Stomach (tissue), 4 donors: Measurements from ENCODE around the gene LRRC10.

Experiments
- EP300 ChIP-seq: sonication (generic); formaldehyde crosslinking; IDR thresholded peaks from one replicate; pipeline ENCODE4 v1.6.1; 2017; ENCODE audit warnings: antibody characterized with exemption
- POLR2A ChIP-seq, 4 donors: fragments of 450-650 bp; IDR thresholded peaks; one replicate each; pipeline ENCODE4 v1.6.1; 2016; ENCODE audit warnings: antibody characterized with exemption in 4 of 4, control low read depth in 2 of 4, mild to moderate bottlenecking in 1 of 4, moderate library complexity in 1 of 4
- POLR2AphosphoS5 ChIP-seq, 3 donors: sonication (generic); formaldehyde crosslinking; IDR thresholded peaks; one replicate each; pipeline ENCODE4 v1.6.1; 2016; ENCODE audit warnings: antibody characterized with exemption in 3 of 3
- TF ChIP-seq, protein P1 (sequence below), 7 experiments: fragments of 450-650 bp in 4 of 7; fragments of 200-600 bp in 3 of 7; sonication (generic) in 3 of 7; IDR thresholded peaks; one replicate each; pipeline ENCODE4 v1.5.1; 2016 to 2019; ENCODE audit warnings: antibody characterized with exemption in 7 of 7, control low read depth in 2 of 7, mild to moderate bottlenecking in 1 of 7

DNA sequence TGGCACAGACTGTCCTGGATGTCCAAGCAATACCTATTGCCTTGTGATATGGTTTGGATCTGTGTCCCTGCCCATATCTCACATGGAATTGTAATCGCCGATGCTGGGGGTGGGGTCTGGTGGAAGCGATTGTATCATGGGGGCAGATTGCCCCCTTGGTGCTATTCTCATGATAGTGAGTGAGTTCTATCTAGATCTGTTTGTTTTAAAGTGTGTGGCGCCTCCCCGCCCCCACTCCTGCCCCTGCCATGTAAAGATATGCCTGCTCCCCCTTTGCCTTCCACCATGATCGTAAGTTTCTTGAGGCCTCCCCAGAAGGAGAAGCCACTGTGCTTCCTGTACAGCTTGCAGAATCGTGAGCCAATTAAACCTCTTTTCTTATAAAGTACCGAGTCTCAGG is 16.8 kb upstream of the LRRC10 start:
- TF ChIP-seq, protein P1, sequence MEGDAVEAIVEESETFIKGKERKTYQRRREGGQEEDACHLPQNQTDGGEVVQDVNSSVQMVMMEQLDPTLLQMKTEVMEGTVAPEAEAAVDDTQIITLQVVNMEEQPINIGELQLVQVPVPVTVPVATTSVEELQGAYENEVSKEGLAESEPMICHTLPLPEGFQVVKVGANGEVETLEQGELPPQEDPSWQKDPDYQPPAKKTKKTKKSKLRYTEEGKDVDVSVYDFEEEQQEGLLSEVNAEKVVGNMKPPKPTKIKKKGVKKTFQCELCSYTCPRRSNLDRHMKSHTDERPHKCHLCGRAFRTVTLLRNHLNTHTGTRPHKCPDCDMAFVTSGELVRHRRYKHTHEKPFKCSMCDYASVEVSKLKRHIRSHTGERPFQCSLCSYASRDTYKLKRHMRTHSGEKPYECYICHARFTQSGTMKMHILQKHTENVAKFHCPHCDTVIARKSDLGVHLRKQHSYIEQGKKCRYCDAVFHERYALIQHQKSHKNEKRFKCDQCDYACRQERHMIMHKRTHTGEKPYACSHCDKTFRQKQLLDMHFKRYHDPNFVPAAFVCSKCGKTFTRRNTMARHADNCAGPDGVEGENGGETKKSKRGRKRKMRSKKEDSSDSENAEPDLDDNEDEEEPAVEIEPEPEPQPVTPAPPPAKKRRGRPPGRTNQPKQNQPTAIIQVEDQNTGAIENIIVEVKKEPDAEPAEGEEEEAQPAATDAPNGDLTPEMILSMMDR (IDR thresholded peaks at IDR 0.05): no peak
- TF ChIP-seq POLR2AphosphoS5 (IDR thresholded peaks at IDR 0.05) (no peak), EP300 (no peak), POLR2A (IDR thresholded peaks at IDR 0.05) (no peak)
